Caco-2 (cell line): ENCODE measurements around the gene ZNF367. TPM values are rescaled to one million over a fixed set of nuclear protein-coding genes. Genes with fewer than 3 reads are reported as not detected.

Source experiments
- BruUV-seq: library from RNA; stranded (reverse); fragments of 400-500 nt; replicated peaks from 2 replicates; lab custom pipeline; 2021; lab: Mats Ljungman, UMichigan
- CTCF ChIA-PET: fragments of 300-600 bp; sonication (Branson Sonifier 250); formaldehyde crosslinking; loops from one replicate; lab custom pipeline; 2022; ENCODE audit warnings: antibody characterized with exemption; lab: Charles Lee
- POLR2A ChIA-PET: fragments of 300-600 bp; sonication (Branson Sonifier 250); formaldehyde crosslinking; loops from one replicate; lab custom pipeline; 2022; ENCODE audit warnings: antibody characterized with exemption; lab: Charles Lee
- DNase-seq, 2 experiments: peaks; one replicate each; pipeline versions ENCODE4 v3.0.0 to v3.0.0-alpha.2; 2020 to 2022
- H3K27me3 ChIP-seq: replicated peaks from 2 replicates; pipeline ENCODE4 v1.6.0; 2011; ENCODE audit warnings: low read length; ENCODE audit not compliant: control insufficient read depth, insufficient read depth
- H3K36me3 ChIP-seq: 2 replicates; pipeline ENCODE4 v1.5.1; 2011; ENCODE audit warnings: low read length; ENCODE audit not compliant: control insufficient read depth, insufficient read depth
- H3K4me1 ChIP-seq: fragments of 250-450 bp; sonication (Bioruptor Pico); 2 replicates; pipeline ENCODE4 v1.5.1; 2020; ENCODE audit warnings: mild to moderate bottlenecking
- H3K4me3 ChIP-seq: 2 replicates; pipeline ENCODE4 v1.5.1; 2011; ENCODE audit warnings: low read depth, mild to moderate bottlenecking, control low read depth, low read length
- H3K9me3 ChIP-seq: fragments of 250-450 bp; sonication (Bioruptor Pico); 2 replicates; pipeline ENCODE4 v1.5.1; 2020; ENCODE audit warnings: mild to moderate bottlenecking, moderate library complexity
- H3K27ac Mint-ChIP-seq: one replicate; pipeline ENCODE4 v1.8.0; 2022; ENCODE audit warnings: mixed read lengths; ENCODE audit not compliant: unreplicated experiment
- H3K27me3 Mint-ChIP-seq: one replicate; pipeline ENCODE4 v1.8.0; 2022; ENCODE audit warnings: mixed read lengths; ENCODE audit not compliant: insufficient read depth, unreplicated experiment
- H3K36me3 Mint-ChIP-seq: one replicate; pipeline ENCODE4 v1.8.0; 2022; ENCODE audit warnings: mild to moderate bottlenecking, mixed read lengths; ENCODE audit not compliant: insufficient read depth, unreplicated experiment
- H3K4me1 Mint-ChIP-seq: one replicate; pipeline ENCODE4 v1.8.0; 2022; ENCODE audit warnings: low read depth, mixed read lengths; ENCODE audit not compliant: unreplicated experiment
- H3K4me3 Mint-ChIP-seq: one replicate; pipeline ENCODE4 v1.8.0; 2022; ENCODE audit warnings: mild to moderate bottlenecking, moderate library complexity, mixed read lengths; ENCODE audit not compliant: unreplicated experiment
- H3K9me3 Mint-ChIP-seq: one replicate; pipeline ENCODE4 v1.8.0; 2022; ENCODE audit warnings: mixed read lengths; ENCODE audit not compliant: unreplicated experiment
- CTCF ChIP-seq, 2 experiments: fragments of 200-600 bp in 1 of 2; IDR thresholded peaks; 1 replicate in 1 of 2; 2 replicates in 1 of 2; pipeline versions ENCODE4 v1.5.1 to v1.8.0; 2011 to 2022; ENCODE audit warnings: antibody characterized with exemption in 1 of 2, control low read depth in 1 of 2, inconsistent platforms in 1 of 2, low read depth in 1 of 2, low read length in 1 of 2, mild to moderate bottlenecking in 1 of 2, moderate library complexity in 1 of 2; ENCODE audit not compliant: insufficient read depth in 1 of 2, severe bottlenecking in 1 of 2, unreplicated experiment in 1 of 2
- intact Hi-C: fragments of 100-400 bp; cut with micrococcal nuclease; formaldehyde crosslinking; loops from one replicate; pipeline ENCODE4 v1.10.0; 2022; ENCODE audit not compliant: unreplicated experiment
- total RNA-seq: library from RNA; stranded (reverse); gene quantifications from 2 replicates; pipeline ENCODE4 v1.2.3, GENCODE V29; 2022

Gene ZNF367
- total RNA-seq, 1 experiment from 2014 or later: 10.0 TPM

DNA sequence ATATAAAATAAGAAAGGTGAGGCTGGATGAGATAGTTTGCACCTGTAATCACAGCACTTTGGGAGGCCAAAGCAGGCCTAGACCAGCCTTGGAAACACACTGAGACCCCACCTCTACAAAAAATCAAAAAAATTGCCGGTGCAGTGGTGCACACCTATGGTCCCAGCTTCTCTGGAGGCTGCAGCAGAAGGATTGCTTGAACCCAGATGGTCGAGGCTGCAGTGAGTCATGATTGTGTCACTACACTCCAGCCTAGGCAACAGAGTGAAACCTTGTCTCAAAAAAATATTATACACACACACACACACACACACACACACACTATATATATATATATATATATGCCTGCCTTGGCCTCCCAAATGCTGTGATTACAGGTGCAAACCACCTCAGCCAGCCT is 36.0 kb downstream of the ZNF367 start:
- CTCF ChIA-PET: no interaction called here
- intact Hi-C loops: loop anchor here (10.0 kb wide), 1 partner anchor 57 kb away; no protein-coding TSS in a partner anchor

DNA sequence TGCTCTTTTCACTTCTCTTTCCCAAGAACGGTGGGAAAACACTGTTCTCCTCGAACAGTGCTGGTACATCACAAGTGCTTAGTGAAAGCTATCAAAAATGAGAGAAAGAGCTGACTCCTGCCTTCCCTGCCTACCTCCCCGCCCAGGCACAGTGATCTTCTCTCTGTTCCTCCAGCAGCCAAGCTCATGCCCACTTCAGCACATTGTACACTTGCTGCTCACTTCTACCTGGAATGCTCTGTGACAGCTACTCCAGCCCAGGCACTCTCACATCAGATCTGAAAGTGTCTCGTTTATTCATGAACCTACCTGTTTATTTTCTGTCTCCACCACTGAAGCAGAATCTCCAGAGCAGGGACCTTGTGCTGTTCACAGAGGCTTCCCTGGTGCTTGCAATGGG is 36.5 kb downstream of the ZNF367 start:
- no peaks in the 10 kb centered on the region for H3K27me3 ChIP-seq
- ChIA-PET CTCF (no interaction called here), POLR2A (no interaction called here)
- intact Hi-C loops: loop anchor here (10.0 kb wide), 1 partner anchor 57 kb away; no protein-coding TSS in a partner anchor
- no peaks in the 10 kb centered on the region; the same call in 1 of the 2 replicates for H3K36me3 ChIP-seq
- peak overlapping the region; percentile 71 for H3K4me3 ChIP-seq
- BruUV-seq: no TSS peak
- peaks cover 64% of the 10 kb centered on the region for H3K36me3 Mint-ChIP-seq
- peak overlapping the region; percentile 87 for H3K4me3 Mint-ChIP-seq
- H3K27ac Mint-ChIP-seq: peak overlapping the region; percentile 46
- peaks cover 47% of the 10 kb centered on the region for H3K4me1 Mint-ChIP-seq
- H3K9me3 ChIP-seq: no peaks in the 10 kb centered on the region
- DNase-seq: no peak
- H3K4me1 ChIP-seq: peaks cover 50% of the 10 kb centered on the region
- H3K27me3 Mint-ChIP-seq: no peaks in the 10 kb centered on the region
- TF ChIP-seq CTCF (IDR thresholded peaks at IDR 0.05; ENCODE audit: insufficient read depth in 1 of 2, low read depth in 1 of 2, low read length in 1 of 2, severe bottlenecking in 1 of 2, unreplicated experiment in 1 of 2): no peak
- H3K9me3 Mint-ChIP-seq: no peaks in the 10 kb centered on the region

More for the DNA sequence above, 36.0 kb downstream of the ZNF367 start:
- no TSS peak for BruUV-seq
- Histone ChIP-seq H3K36me3 (no peaks in the 10 kb centered on the region), H3K9me3 (no peaks in the 10 kb centered on the region), H3K27me3 (no peaks in the 10 kb centered on the region), H3K4me1 (peaks cover 50% of the 10 kb centered on the region), H3K4me3 (peak overlapping the region; percentile 71)
- Mint-ChIP-seq H3K9me3 (no peaks in the 10 kb centered on the region), H3K4me1 (peaks cover 44% of the 10 kb centered on the region), H3K4me3 (peak overlapping the region; percentile 87), H3K27ac (peak overlapping the region; percentile 46), H3K36me3 (peaks cover 63% of the 10 kb centered on the region), H3K27me3 (no peaks in the 10 kb centered on the region)
- POLR2A ChIA-PET: no interaction called here
- TF ChIP-seq CTCF (IDR thresholded peaks at IDR 0.05; ENCODE audit: insufficient read depth in 1 of 2, low read depth in 1 of 2, low read length in 1 of 2, severe bottlenecking in 1 of 2, unreplicated experiment in 1 of 2): no peak
- DNase-seq: no peak

- BruUV-seq: no TSS peak
- POLR2A ChIA-PET: interaction anchor here (0.5 kb wide), 1 partner anchor 183 kb away, joined by 7 read pairs; no protein-coding TSS in a partner anchor
Measured at GRCh38 chr9:96381125-96381524, 37.0 kb downstream of the ZNF367 start.

More at GRCh38 chr9:96381125-96381524, 37.0 kb downstream of the ZNF367 start:
- Mint-ChIP-seq H3K27me3 (no peaks in the 10 kb centered on the region), H3K4me1 (peaks cover 43% of the 10 kb centered on the region), H3K36me3 (peaks cover 60% of the 10 kb centered on the region), H3K27ac (peak overlapping the region; percentile 46), H3K4me3 (peak overlapping the region; percentile 87), H3K9me3 (no peaks in the 10 kb centered on the region)
- no peak for TF ChIP-seq CTCF (IDR thresholded peaks at IDR 0.05; ENCODE audit: insufficient read depth in 1 of 2, low read depth in 1 of 2, low read length in 1 of 2, severe bottlenecking in 1 of 2, unreplicated experiment in 1 of 2)
- Histone ChIP-seq H3K27me3 (no peaks in the 10 kb centered on the region), H3K9me3 (no peaks in the 10 kb centered on the region), H3K4me3 (no peak overlapping the region), H3K4me1 (peaks cover 49% of the 10 kb centered on the region), H3K36me3 (no peaks in the 10 kb centered on the region; the same call in 1 of the 2 replicates)
- intact Hi-C loops: loop anchor here (10.0 kb wide), 1 partner anchor 56 kb away; no protein-coding TSS in a partner anchor
- DNase-seq: no peak
- CTCF ChIA-PET: no interaction called here
